ENCODE results near the gene DKC1. TPM values are rescaled to one million over a fixed set of nuclear protein-coding genes. Genes with fewer than 3 reads are reported as not detected.

The DKC1 gene
- total RNA-seq, 1 experiment from 2014 or later: 160 TPM

- peaks cover 6% of the 10 kb centered on the region for H3K9me3 ChIP-seq (ENCODE audit: control insufficient read depth, low read depth, low read length)
- Mint-ChIP-seq H3K27me3 (ENCODE audit: low read depth) (no peaks in the 10 kb centered on the region; the same call in 1 of the 2 replicates), H3K36me3 (ENCODE audit: insufficient read depth in 1 of 3, low read depth in 3 of 3) (peaks cover 6 to 21% (median 14%) of the 10 kb centered on the region in 3 experiments), H3K27ac (no peak overlapping the region), H3K4me1 (peaks cover 6 to 12% of the 10 kb centered on the region in 2 experiments), H3K4me3 (no peak overlapping the region), H3K9me3 (peaks cover 46 to 59% of the 10 kb centered on the region in 2 experiments)
- H3T11ph ChIP-seq (ENCODE audit: low read length): no peak overlapping the region
- H3K4me2 ChIP-seq (ENCODE audit: insufficient read depth, insufficient read length, low read length): no peak overlapping the region
- no peak for DNase-seq
- H3K23me2 ChIP-seq (ENCODE audit: insufficient read length, low read depth, low read length, poor library complexity, severe bottlenecking): no peaks in the 10 kb centered on the region
- H3K9ac ChIP-seq (ENCODE audit: extremely low read depth, insufficient read length, low read length): no peak overlapping the region
- H3K27me3 ChIP-seq (ENCODE audit: insufficient read depth, low read length): no peaks in the 10 kb centered on the region
- no peak overlapping the region for H3K14ac ChIP-seq (ENCODE audit: insufficient read depth, low read length)
- no peak overlapping the region for H3K27ac ChIP-seq (ENCODE audit: insufficient read length, low read depth, low read length)
- TF ChIP-seq CTCF (conservative IDR thresholded peaks at IDR 0.05): no peak
- H2BK15ac ChIP-seq (ENCODE audit: low read depth, low read length): no peak overlapping the region
- no peak overlapping the region for H4K91ac ChIP-seq (ENCODE audit: insufficient read length, low read depth, low read length)
- no peak overlapping the region for H2BK5ac ChIP-seq (ENCODE audit: insufficient read length, low read length)
- no peak overlapping the region for H4K5ac ChIP-seq (ENCODE audit: insufficient read length, low read depth, low read length)
- H2AFZ ChIP-seq (ENCODE audit: low read length): no peak overlapping the region
- no peaks in the 10 kb centered on the region for H3K79me1 ChIP-seq (ENCODE audit: insufficient read depth, low read depth, low read length, poor library complexity, severe bottlenecking)
- H2BK120ac ChIP-seq (ENCODE audit: low read depth, low read length, poor library complexity, severe bottlenecking): no peak overlapping the region
- H2BK12ac ChIP-seq (ENCODE audit: insufficient read length, low read depth, low read length): no peak overlapping the region
- H3K4ac ChIP-seq (ENCODE audit: low read depth, low read length): no peak overlapping the region
- H4K8ac ChIP-seq (replicated peaks; ENCODE audit: insufficient read length, low read depth, low read length): no peak overlapping the region
- H2BK20ac ChIP-seq (ENCODE audit: low read depth, low read length, poor library complexity, severe bottlenecking): no peak overlapping the region
- H4K20me1 ChIP-seq (ENCODE audit: control insufficient read depth, insufficient read depth, insufficient read length): no peaks in the 10 kb centered on the region
- no peak overlapping the region for H3K56ac ChIP-seq (ENCODE audit: insufficient read length, low read depth, low read length)
- no peaks in the 10 kb centered on the region for H3K79me2 ChIP-seq (ENCODE audit: insufficient read depth, low read length)
- WGBS (ENCODE audit: extremely low coverage, insufficient read length, low lambda C conversion rate): no CpG with 5 or more reads among the region's 1 CpG
- H2AK5ac ChIP-seq (ENCODE audit: insufficient read length, low read length): no peak overlapping the region
- no peak overlapping the region for H3K23ac ChIP-seq (ENCODE audit: insufficient read length, low read depth, low read length)
- H3K4me1 ChIP-seq (ENCODE audit: insufficient read depth, low read length): no peaks in the 10 kb centered on the region
- no peak overlapping the region for H3K18ac ChIP-seq (ENCODE audit: insufficient read length, low read depth, low read length)
Measured at GRCh38 chrX:154813801-154814200, 51.1 kb downstream of the DKC1 start.

Data from H9 (cell line).